OCI-LY1 (cell line): ENCODE measurements around the gene RBP3.

ENCODE experiments used
- H2AFZ ChIP-seq: fragments of 200-600 bp; sonication (generic), shearing (Covaris generic); 2 replicates; pipeline ENCODE4 v1.6.0; 2014; ENCODE audit warnings: antibody characterized with exemption, mild to moderate bottlenecking, low read length
- H3F3A ChIP-seq: fragments of 200-600 bp; sonication (generic), shearing (Covaris generic); 2 replicates; pipeline ENCODE4 v1.6.0; 2014; ENCODE audit warnings: mild to moderate bottlenecking, antibody characterized with exemption, low read length, moderate library complexity; ENCODE audit not compliant: insufficient read depth
- H3K27ac ChIP-seq: fragments of 200-600 bp; sonication (generic); 2 replicates; pipeline ENCODE4 v1.5.1; 2014; ENCODE audit warnings: low read length, mixed run types, mild to moderate bottlenecking, low read depth; ENCODE audit not compliant: poor library complexity, severe bottlenecking
- H3K27me3 ChIP-seq: fragments of 200-600 bp; sonication (generic); 2 replicates; pipeline ENCODE4 v1.6.0; 2014; ENCODE audit warnings: antibody characterized with exemption, mild to moderate bottlenecking, low read length, moderate library complexity; ENCODE audit not compliant: insufficient read depth
- H3K36me3 ChIP-seq: fragments of 200-600 bp; sonication (generic); 2 replicates; pipeline ENCODE4 v1.6.1; 2014; ENCODE audit warnings: mild to moderate bottlenecking, antibody characterized with exemption, low read length, moderate library complexity, mixed read lengths; ENCODE audit not compliant: insufficient read depth
- H3K4me1 ChIP-seq: fragments of 200-600 bp; sonication (generic); 2 replicates; pipeline ENCODE4 v1.5.1; 2014; ENCODE audit warnings: mild to moderate bottlenecking, low read length, moderate library complexity; ENCODE audit not compliant: insufficient read depth, severe bottlenecking
- H3K4me2 ChIP-seq: fragments of 200-600 bp; sonication (generic), shearing (Covaris generic); 2 replicates; pipeline ENCODE4 v1.6.1; 2014; ENCODE audit warnings: low read length
- H3K4me3 ChIP-seq: fragments of 200-600 bp; sonication (generic); 2 replicates; pipeline ENCODE4 v1.5.1; 2014; ENCODE audit warnings: low read length, low read depth, mild to moderate bottlenecking, mixed read lengths; ENCODE audit not compliant: poor library complexity, severe bottlenecking
- H3K79me2 ChIP-seq: fragments of 200-600 bp; shearing (Covaris generic); 2 replicates; pipeline ENCODE4 v1.6.1; 2016; ENCODE audit warnings: mixed run types, low read length, mixed read lengths; ENCODE audit not compliant: insufficient read depth
- H3K9ac ChIP-seq: fragments of 200-600 bp; sonication (generic), shearing (Covaris generic); 2 replicates; pipeline ENCODE4 v1.6.1; 2014; ENCODE audit warnings: mild to moderate bottlenecking, low read length, mixed read lengths
- H3K9me2 ChIP-seq: fragments of 200-600 bp; sonication (generic), shearing (Covaris generic); 2 replicates; pipeline ENCODE4 v1.6.1; 2014; ENCODE audit warnings: low read depth, mild to moderate bottlenecking, low read length, mixed read lengths
- H3K9me3 ChIP-seq: fragments of 200-600 bp; shearing (Covaris generic); 2 replicates; pipeline ENCODE4 v1.6.1; 2014; ENCODE audit warnings: low read length, mixed read lengths
- H4K20me1 ChIP-seq: fragments of 200-600 bp; sonication (generic), shearing (Covaris generic); 2 replicates; pipeline ENCODE4 v1.6.0; 2016; ENCODE audit warnings: mild to moderate bottlenecking, low read length; ENCODE audit not compliant: insufficient read depth
- EZH2 ChIP-seq: fragments of 200-600 bp; sonication (generic), shearing (Covaris generic); IDR thresholded peaks from 2 replicates; pipeline ENCODE4 v1.8.0; 2017; ENCODE audit warnings: borderline replicate concordance, mixed run types, mild to moderate bottlenecking, antibody characterized with exemption, low read length, moderate library complexity, mixed read lengths
- TF ChIP-seq, protein P1 (sequence below): fragments of 200-600 bp; sonication (generic), shearing (Covaris generic); IDR thresholded peaks from 2 replicates; pipeline ENCODE4 v1.5.1; 2017; ENCODE audit warnings: mild to moderate bottlenecking, antibody characterized with exemption, low read length, moderate library complexity, mixed read lengths

The RBP3 gene

DNA sequence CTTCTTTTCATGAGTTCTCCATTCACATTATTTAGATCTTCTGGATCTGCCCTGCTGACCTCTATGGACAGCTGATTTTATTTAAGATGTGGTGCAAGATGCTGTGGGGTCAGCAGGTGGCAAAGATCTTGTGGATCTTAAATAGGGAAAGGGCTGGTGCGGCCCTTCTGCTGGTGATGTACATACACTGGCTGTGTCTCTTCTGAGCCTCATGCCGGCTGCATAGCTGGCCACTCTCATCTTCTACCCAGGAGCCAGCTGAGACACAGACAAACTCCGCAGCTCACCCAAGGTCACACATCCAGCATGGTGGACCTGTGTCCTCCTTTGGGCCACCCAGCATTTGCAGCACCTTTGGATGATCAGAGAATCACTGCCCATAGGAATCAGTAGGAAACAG lies 9.7 kb downstream of the RBP3 start:
- no peaks in the 10 kb centered on the region for H4K20me1 ChIP-seq

DNA sequence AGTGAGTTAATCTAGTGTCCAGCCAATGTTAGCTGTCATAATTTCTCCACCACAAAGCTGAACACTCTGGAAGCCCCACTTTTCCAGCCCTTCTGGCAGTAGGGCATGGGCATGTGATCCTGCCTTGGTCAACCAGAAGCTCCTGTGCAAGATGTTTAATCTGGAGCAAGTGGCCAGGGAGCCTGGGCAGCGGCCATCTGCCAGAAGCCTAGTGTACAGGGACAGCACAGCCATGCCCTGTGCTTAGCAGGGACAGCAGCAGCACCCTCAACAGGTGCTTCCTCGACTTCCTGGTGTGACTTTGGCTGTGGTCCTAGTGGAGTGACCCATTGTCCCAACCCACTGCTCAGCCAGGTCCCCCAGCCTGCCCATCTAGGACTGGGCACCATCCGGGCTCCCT lies 10.3 kb downstream of the RBP3 start:
- Histone ChIP-seq H3K9ac (no peak overlapping the region), H4K20me1 (no peaks in the 10 kb centered on the region), H3K79me2 (no peaks in the 10 kb centered on the region), H3K9me3 (no peaks in the 10 kb centered on the region), H3K4me2 (no peak overlapping the region), H3K27ac (no peak overlapping the region), H3K27me3 (no peaks in the 10 kb centered on the region), H3K9me2 (no peaks in the 10 kb centered on the region), H3K4me1 (no peaks in the 10 kb centered on the region), H3K36me3 (no peaks in the 10 kb centered on the region), H2AFZ (no peak overlapping the region), H3K4me3 (no peak overlapping the region), H3F3A (no peaks in the 10 kb centered on the region)
- TF ChIP-seq EZH2 = no peak
- TF ChIP-seq, protein P1, sequence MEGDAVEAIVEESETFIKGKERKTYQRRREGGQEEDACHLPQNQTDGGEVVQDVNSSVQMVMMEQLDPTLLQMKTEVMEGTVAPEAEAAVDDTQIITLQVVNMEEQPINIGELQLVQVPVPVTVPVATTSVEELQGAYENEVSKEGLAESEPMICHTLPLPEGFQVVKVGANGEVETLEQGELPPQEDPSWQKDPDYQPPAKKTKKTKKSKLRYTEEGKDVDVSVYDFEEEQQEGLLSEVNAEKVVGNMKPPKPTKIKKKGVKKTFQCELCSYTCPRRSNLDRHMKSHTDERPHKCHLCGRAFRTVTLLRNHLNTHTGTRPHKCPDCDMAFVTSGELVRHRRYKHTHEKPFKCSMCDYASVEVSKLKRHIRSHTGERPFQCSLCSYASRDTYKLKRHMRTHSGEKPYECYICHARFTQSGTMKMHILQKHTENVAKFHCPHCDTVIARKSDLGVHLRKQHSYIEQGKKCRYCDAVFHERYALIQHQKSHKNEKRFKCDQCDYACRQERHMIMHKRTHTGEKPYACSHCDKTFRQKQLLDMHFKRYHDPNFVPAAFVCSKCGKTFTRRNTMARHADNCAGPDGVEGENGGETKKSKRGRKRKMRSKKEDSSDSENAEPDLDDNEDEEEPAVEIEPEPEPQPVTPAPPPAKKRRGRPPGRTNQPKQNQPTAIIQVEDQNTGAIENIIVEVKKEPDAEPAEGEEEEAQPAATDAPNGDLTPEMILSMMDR = no peak

More for the DNA sequence above, 9.7 kb downstream of the RBP3 start:
- H3K9ac ChIP-seq = no peak overlapping the region
- H3K36me3 ChIP-seq = no peaks in the 10 kb centered on the region
- no peak overlapping the region for H3K27ac ChIP-seq
- H3K9me2 ChIP-seq = no peaks in the 10 kb centered on the region
- TF ChIP-seq EZH2 = no peak
- TF ChIP-seq, protein P1 = no peak
- no peak overlapping the region for H2AFZ ChIP-seq
- no peaks in the 10 kb centered on the region for H3F3A ChIP-seq
- H3K4me2 ChIP-seq = no peak overlapping the region
- no peaks in the 10 kb centered on the region for H3K9me3 ChIP-seq
- H3K4me1 ChIP-seq = no peaks in the 10 kb centered on the region
- no peak overlapping the region for H3K4me3 ChIP-seq
- H3K27me3 ChIP-seq = no peaks in the 10 kb centered on the region
- H3K79me2 ChIP-seq = no peaks in the 10 kb centered on the region

DNA sequence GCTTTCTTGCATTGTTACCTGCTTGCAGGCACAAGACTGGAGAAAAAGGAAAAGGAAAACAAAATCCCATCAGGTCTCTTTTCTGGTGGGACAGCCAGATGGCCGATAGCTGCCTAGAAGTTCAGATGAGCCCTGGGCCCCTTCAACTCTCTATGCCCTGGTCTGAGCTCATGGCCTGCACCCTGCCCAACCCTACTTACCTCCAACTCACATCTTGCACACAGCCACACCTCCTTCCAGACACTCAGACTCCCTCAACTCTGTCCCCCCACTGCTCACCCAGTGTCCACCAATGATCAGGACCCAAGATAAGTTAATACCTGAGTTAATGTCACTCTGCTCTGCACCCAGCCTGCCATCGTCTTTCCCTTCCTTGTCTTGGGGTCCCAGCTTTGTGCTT lies 10.9 kb downstream of the RBP3 start:
- Histone ChIP-seq H3K27ac (no peak overlapping the region), H3K36me3 (no peaks in the 10 kb centered on the region), H3K79me2 (no peaks in the 10 kb centered on the region), H3K4me3 (no peak overlapping the region), H3K9ac (no peak overlapping the region), H3K4me2 (no peak overlapping the region), H3K9me2 (no peaks in the 10 kb centered on the region), H3K9me3 (no peaks in the 10 kb centered on the region), H3K27me3 (no peaks in the 10 kb centered on the region), H3F3A (no peaks in the 10 kb centered on the region), H4K20me1 (no peaks in the 10 kb centered on the region), H3K4me1 (no peaks in the 10 kb centered on the region), H2AFZ (no peak overlapping the region)
- TF ChIP-seq, protein P1 = no peak
- no peak for TF ChIP-seq EZH2
